NCI-H1694 (cell line): ENCODE data around the gene TTC28.
"Not testable (repeated sequence)": the region's sequence is repeated elsewhere in the genome, so short reads cannot be mapped to it uniquely, and the experiment has no call there.

ENCODE experiments used
- DNase-seq: peaks from one replicate; lab custom pipeline; 2025; lab: John Stamatoyannopoulos, UW

Gene TTC28

GRCh38 chr22:28601915-28602314 is 77.7 kb downstream of the TTC28 start:
- DNase-seq = no peak

GRCh38 chr22:28600546-28601143 is 79.0 kb downstream of the TTC28 start:
- peak; percentile 40 for DNase-seq

- DNase-seq = no peak
These were observed 79.9 kb downstream of the TTC28 start for GRCh38 chr22:28599693-28600092.

- no peak for DNase-seq
These were observed 82.0 kb downstream of the TTC28 start for GRCh38 chr22:28597665-28598064.

GRCh38 chr22:28594797-28595462 is 84.7 kb downstream of the TTC28 start:
- DNase-seq = peak; percentile 55

- DNase-seq = no peak
These were observed 85.4 kb downstream of the TTC28 start for GRCh38 chr22:28594076-28594796.

- no peak for DNase-seq
These were observed 86.3 kb downstream of the TTC28 start for GRCh38 chr22:28593299-28593698.

GRCh38 chr22:28589102-28589750 is 90.4 kb downstream of the TTC28 start:
- DNase-seq = no peak

GRCh38 chr22:28585324-28585723 is 94.3 kb downstream of the TTC28 start:
- no peak for DNase-seq

- DNase-seq = no peak
These were observed 96.8 kb downstream of the TTC28 start for GRCh38 chr22:28582806-28583205.

GRCh38 chr22:28581016-28581415 is 98.6 kb downstream of the TTC28 start:
- no peak for DNase-seq

- no peak for DNase-seq
These were observed 103.5 kb downstream of the TTC28 start for GRCh38 chr22:28576162-28576561.

GRCh38 chr22:28574159-28574788 is 105.4 kb downstream of the TTC28 start:
- DNase-seq = no peak

- no peak for DNase-seq
These were observed 108.8 kb downstream of the TTC28 start for GRCh38 chr22:28570696-28571373.

GRCh38 chr22:28568974-28569373 is 110.7 kb downstream of the TTC28 start:
- DNase-seq = not testable (repeated sequence)

- no peak for DNase-seq
These were observed 111.5 kb downstream of the TTC28 start for GRCh38 chr22:28568099-28568498.

- DNase-seq = not testable (repeated sequence)
These were observed 112.6 kb downstream of the TTC28 start for GRCh38 chr22:28566920-28567499.

GRCh38 chr22:28563636-28564035 is 116.0 kb downstream of the TTC28 start:
- DNase-seq = no peak

GRCh38 chr22:28562324-28562723 is 117.3 kb downstream of the TTC28 start:
- DNase-seq = no peak

- not testable (repeated sequence) for DNase-seq
These were observed 118.9 kb downstream of the TTC28 start for GRCh38 chr22:28560743-28561101.

- DNase-seq = no peak
These were observed 119.4 kb downstream of the TTC28 start for GRCh38 chr22:28560046-28560742.
